Measurements from ENCODE around the gene ITGB3BP. TPM values are rescaled to one million over a fixed set of nuclear protein-coding genes. Genes with fewer than 3 reads are reported as not detected.

ITGB3BP gene
- total RNA-seq, 1 experiment from 2014 or later: 50.2 TPM

DNA sequence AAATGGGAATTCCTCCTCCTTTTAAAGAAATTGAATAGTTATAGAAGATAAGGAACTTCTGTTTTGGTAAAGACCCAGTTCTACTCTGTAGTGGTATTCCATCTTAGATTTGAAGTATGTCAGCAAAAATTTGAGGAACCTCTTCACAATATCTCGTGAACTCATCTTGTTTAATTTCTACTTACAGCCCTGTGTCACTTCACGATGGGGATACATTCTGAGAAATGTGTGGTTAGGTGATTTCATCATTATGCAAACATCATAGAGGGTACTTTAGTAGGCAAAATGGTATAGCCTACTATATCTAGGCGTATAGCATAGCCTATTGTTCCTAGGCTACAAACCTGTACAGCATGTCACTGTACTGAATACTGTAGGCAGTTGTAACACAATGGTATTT is 119.6 kb downstream of the ITGB3BP start:
- RAD21 ChIA-PET (ENCODE audit: low non-redundant PET in 1 of 2, low total read pairs in 2 of 2, uncharacterized antibody in 2 of 2, unreplicated experiment in 2 of 2): no interaction called here
- no peaks in the 10 kb centered on the region for H3K9me3 ChIP-seq (ENCODE audit: control insufficient read depth in 1 of 2, insufficient read depth in 1 of 2, low read depth in 1 of 2, low read length in 2 of 2)

More for the DNA sequence above, 119.6 kb downstream of the ITGB3BP start:
- ATAC-seq: no peak
- BruUV-seq (replicated peaks): no TSS peak
- no peak for DNase-seq (ENCODE audit: low read depth, low spot score)
- ChIA-PET CTCF (interaction anchor here (0.8 kb wide), 1 partner anchor 9 kb away, joined by 4 read pairs; no protein-coding TSS in a partner anchor), POLR2A (no interaction called here)
- Histone ChIP-seq H4K20me1 (ENCODE audit: insufficient read depth) (no peaks in the 10 kb centered on the region), H3K4me2 (ENCODE audit: low read length) (no peak overlapping the region), H3K27me3 (ENCODE audit: insufficient read depth, low read length) (no peaks in the 10 kb centered on the region), H2AFZ (ENCODE audit: low read depth, low read length, poor library complexity, severe bottlenecking) (no peak overlapping the region), H3K9me2 (ENCODE audit: insufficient read depth) (no peaks in the 10 kb centered on the region), H3K4me3 (replicated peaks in 1 of 2; ENCODE audit: low read depth in 1 of 2, low read length in 2 of 2) (no peak overlapping the region), H3K4me1 (ENCODE audit: control insufficient read depth in 1 of 2, insufficient read depth in 2 of 2, low read length in 2 of 2) (no peaks in the 10 kb centered on the region), H3K79me2 (ENCODE audit: insufficient read depth, low read length) (no peaks in the 10 kb centered on the region), H3K36me3 (ENCODE audit: control insufficient read depth in 1 of 2, insufficient read depth in 2 of 2, low read length in 2 of 2) (no peaks in the 10 kb centered on the region), H3K27ac (ENCODE audit: low read depth, low read length) (no peak overlapping the region), H3K9ac (ENCODE audit: low read length) (no peak overlapping the region)
- intact Hi-C loops (cut with micrococcal nuclease): no loop called here
- TF ChIP-seq YY1 (IDR thresholded peaks at IDR 0.05; ENCODE audit: extremely low read depth, insufficient replicate concordance, low read depth, low read length) (no peak), TCF7L2 (IDR thresholded peaks at IDR 0.05; ENCODE audit: borderline replicate concordance, extremely low read depth, insufficient read depth, insufficient read length) (no peak), ZNF274 (IDR thresholded peaks at IDR 0.05; ENCODE audit: low read depth, low read length) (no peak), CTCF (IDR thresholded peaks at IDR 0.05 in 2 of 3, conservative IDR thresholded peaks at IDR 0.05 in 1 of 3; ENCODE audit: borderline replicate concordance in 1 of 3, insufficient read depth in 1 of 3, low read depth in 2 of 3, low read length in 2 of 3) (no peak), RAD21 (IDR thresholded peaks at IDR 0.05; ENCODE audit: low read depth) (no peak), POLR2AphosphoS5 (IDR thresholded peaks at IDR 0.05; ENCODE audit: low read depth, low read length) (no peak), ELF1 (IDR thresholded peaks at IDR 0.05; ENCODE audit: borderline replicate concordance, low read depth) (no peak), CBX3 (IDR thresholded peaks at IDR 0.05; ENCODE audit: low read depth) (no peak), SIN3A (IDR thresholded peaks at IDR 0.05; ENCODE audit: low read depth) (no peak), SP1 (IDR thresholded peaks at IDR 0.05; ENCODE audit: low read depth) (no peak), EGR1 (IDR thresholded peaks at IDR 0.05; ENCODE audit: low read depth) (no peak), CEBPB (IDR thresholded peaks at IDR 0.05; ENCODE audit: low read depth) (no peak), ZFX (IDR thresholded peaks at IDR 0.05) (no peak)

Measured in HCT116 (cell line).